ENCODE measurements around the gene PARD3.

Gene PARD3

GRCh38 chr10:34166823-34167222 is 648.3 kb downstream of the PARD3 start:
- DNase-seq, result no peak

GRCh38 chr10:34166354-34166753 is 648.7 kb downstream of the PARD3 start:
- no peak for DNase-seq

GRCh38 chr10:34164029-34164428 is 651.1 kb downstream of the PARD3 start:
- no peak for DNase-seq

GRCh38 chr10:34163075-34163905 is 651.8 kb downstream of the PARD3 start:
- DNase-seq, result no peak

GRCh38 chr10:34161777-34162370 is 653.2 kb downstream of the PARD3 start:
- DNase-seq, result no peak

- no peak for DNase-seq
Measured at GRCh38 chr10:34160595-34160994, 654.5 kb downstream of the PARD3 start.

GRCh38 chr10:34157501-34157900 is 657.6 kb downstream of the PARD3 start:
- DNase-seq, result no peak

- DNase-seq, result no peak
Measured at GRCh38 chr10:34156781-34157425, 658.2 kb downstream of the PARD3 start.

GRCh38 chr10:34155812-34156211 is 659.3 kb downstream of the PARD3 start:
- DNase-seq, result no peak

- DNase-seq, result no peak
Measured at GRCh38 chr10:34154383-34154900, 660.7 kb downstream of the PARD3 start.

- DNase-seq, result no peak
Measured at GRCh38 chr10:34153663-34154382, 661.3 kb downstream of the PARD3 start.

- no peak for DNase-seq
Measured at GRCh38 chr10:34152434-34152833, 662.7 kb downstream of the PARD3 start.

GRCh38 chr10:34151931-34152330 is 663.2 kb downstream of the PARD3 start:
- DNase-seq, result no peak

GRCh38 chr10:34151481-34151880 is 663.6 kb downstream of the PARD3 start:
- no peak for DNase-seq

- no peak for DNase-seq
Measured at GRCh38 chr10:34150103-34150502, 665.0 kb downstream of the PARD3 start.

- DNase-seq, result no peak
Measured at GRCh38 chr10:34148305-34148657, 666.8 kb downstream of the PARD3 start.

- DNase-seq, result no peak
Measured at GRCh38 chr10:34147641-34148304, 667.3 kb downstream of the PARD3 start.

- DNase-seq, result no peak
Measured at GRCh38 chr10:34145715-34146114, 669.4 kb downstream of the PARD3 start.

- no peak for DNase-seq
Measured at GRCh38 chr10:34143466-34143865, 671.6 kb downstream of the PARD3 start.

- no peak for DNase-seq
Measured at GRCh38 chr10:34141032-34141680, 673.9 kb downstream of the PARD3 start.

GRCh38 chr10:34139559-34139958 is 675.5 kb downstream of the PARD3 start:
- DNase-seq, result no peak

GRCh38 chr10:34137955-34138354 is 677.1 kb downstream of the PARD3 start:
- no peak for DNase-seq
